ENCODE measurements around the gene ATP6V1F.
"Not testable (repeated sequence)": the region's sequence is repeated elsewhere in the genome, so short reads cannot be mapped to it uniquely, and the experiment has no call there.

The ATP6V1F gene

GRCh38 chr7:128912709-128913495, 50.2 kb downstream of the ATP6V1F start:
- H3K27ac ChIP-seq; DNase-seq (ENCODE audit: low read depth, low spot score): not testable (repeated sequence)

GRCh38 chr7:128913870-128914565, 51.4 kb downstream of the ATP6V1F start:
- no peak for DNase-seq (ENCODE audit: low read depth, low spot score)
- no peak overlapping the region for H3K27ac ChIP-seq

GRCh38 chr7:128914566-128915151, 52.0 kb downstream of the ATP6V1F start:
- no peak for DNase-seq (ENCODE audit: low read depth, low spot score)
- H3K27ac ChIP-seq, result no peak overlapping the region

GRCh38 chr7:128915271-128915819, 52.7 kb downstream of the ATP6V1F start:
- no peak for DNase-seq (ENCODE audit: low read depth, low spot score)
- no peak overlapping the region for H3K27ac ChIP-seq

Measured in epithelial cell of prostate (primary cell).